Muscle layer of duodenum (tissue), 2 donors: ENCODE measurements around the gene MYO15A.

Source experiments
- H3K27ac ChIP-seq: one replicate; pipeline ENCODE4 v1.7.0; 2013; ENCODE audit warnings: mild to moderate bottlenecking, low read length
- H3K27me3 ChIP-seq: one replicate; pipeline ENCODE4 v1.7.0; 2013; ENCODE audit warnings: low read depth, mild to moderate bottlenecking, control low read depth, low read length
- H3K36me3 ChIP-seq, 2 donors: one replicate each; pipeline ENCODE4 v1.7.0; 2013; ENCODE audit warnings: low read length in 2 of 2, control low read depth in 1 of 2, mild to moderate bottlenecking in 1 of 2; ENCODE audit not compliant: insufficient read depth in 2 of 2, control insufficient read depth in 1 of 2
- H3K4me1 ChIP-seq, 2 donors: one replicate each; pipeline ENCODE4 v1.7.0; 2013; ENCODE audit warnings: low read length in 2 of 2, mild to moderate bottlenecking in 2 of 2, control low read depth in 1 of 2, moderate library complexity in 1 of 2; ENCODE audit not compliant: insufficient read depth in 2 of 2, control insufficient read depth in 1 of 2
- H3K4me3 ChIP-seq, 2 donors: one replicate each; pipeline ENCODE4 v1.7.0; 2013; ENCODE audit warnings: low read length in 2 of 2, low read depth in 1 of 2, mild to moderate bottlenecking in 1 of 2
- H3K9me3 ChIP-seq, 2 donors: one replicate each; pipeline ENCODE4 v1.7.0; 2013; ENCODE audit warnings: low read length in 2 of 2, control low read depth in 1 of 2, mild to moderate bottlenecking in 1 of 2; ENCODE audit not compliant: control insufficient read depth in 1 of 2
- donor health status: healthy.

Gene MYO15A

DNA sequence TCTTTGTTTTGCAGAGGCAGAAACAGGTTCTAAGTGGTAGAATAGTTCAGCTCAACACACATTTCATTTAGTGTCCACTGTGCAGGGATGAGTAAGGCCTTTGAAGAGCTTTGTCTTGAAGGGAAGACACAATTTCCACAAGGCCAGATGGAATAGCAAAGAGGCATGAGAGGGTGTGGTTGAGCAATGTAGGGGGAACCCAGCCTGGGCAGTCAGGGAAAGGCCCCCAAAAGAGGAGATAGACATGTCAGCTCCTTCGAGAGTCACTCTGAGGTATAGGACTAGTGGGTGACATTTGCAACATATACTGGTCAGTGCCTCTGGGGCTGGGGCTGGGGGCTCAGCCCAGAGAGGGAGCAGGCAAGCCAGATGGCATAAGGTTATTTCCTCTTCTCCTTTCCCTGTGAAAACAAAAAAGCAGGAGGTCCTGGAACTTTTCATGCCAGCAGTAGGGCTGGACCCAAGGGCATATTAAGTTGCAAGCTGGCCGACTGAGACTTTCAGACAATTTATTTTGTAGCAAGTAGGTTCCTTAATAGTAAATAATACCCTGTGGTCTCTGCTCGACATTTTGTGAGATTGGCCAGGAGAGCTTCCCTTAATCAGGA is 82.2 kb downstream of the MYO15A start:
- H3K9me3 ChIP-seq, result no peaks in the 10 kb centered on the region
- peak overlapping the region in 1 of 2 donors; percentile 14 for H3K4me3 ChIP-seq
- peak overlapping the region; percentile 2 for H3K27ac ChIP-seq
- peaks cover 18 to 75% of the 10 kb centered on the region in 2 donors for H3K4me1 ChIP-seq
- peaks cover 12 to 38% of the 10 kb centered on the region in 2 donors for H3K36me3 ChIP-seq
- no peaks in the 10 kb centered on the region for H3K27me3 ChIP-seq

DNA sequence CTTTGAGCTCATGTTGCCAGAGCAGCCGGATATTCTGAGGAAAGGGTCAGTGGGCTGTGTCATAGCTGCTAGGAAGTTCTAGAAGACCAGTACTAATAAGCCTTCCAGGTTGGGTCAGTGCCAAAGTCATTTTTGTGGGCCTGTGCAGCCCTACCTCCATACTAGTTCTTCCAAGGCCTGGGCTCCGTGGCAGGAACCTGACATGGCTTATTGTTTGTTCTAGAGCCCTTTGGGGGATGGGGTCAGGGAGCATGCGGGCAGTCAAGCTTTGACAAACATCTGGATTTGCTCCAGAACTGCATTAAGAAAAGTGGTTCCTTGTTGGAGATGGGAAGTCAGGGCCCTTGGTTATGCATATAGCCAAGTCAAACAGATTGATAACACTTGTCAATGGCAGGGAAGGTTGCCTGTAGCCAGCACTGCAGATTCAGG is 82.7 kb downstream of the MYO15A start:
- Histone ChIP-seq H3K4me3 (peak overlapping the region in 1 of 2 donors; percentile 14), H3K27me3 (no peaks in the 10 kb centered on the region), H3K4me1 (peaks cover 18 to 69% of the 10 kb centered on the region in 2 donors), H3K36me3 (peaks cover 14 to 38% of the 10 kb centered on the region in 2 donors), H3K27ac (peak overlapping the region; percentile 2), H3K9me3 (no peaks in the 10 kb centered on the region)

DNA sequence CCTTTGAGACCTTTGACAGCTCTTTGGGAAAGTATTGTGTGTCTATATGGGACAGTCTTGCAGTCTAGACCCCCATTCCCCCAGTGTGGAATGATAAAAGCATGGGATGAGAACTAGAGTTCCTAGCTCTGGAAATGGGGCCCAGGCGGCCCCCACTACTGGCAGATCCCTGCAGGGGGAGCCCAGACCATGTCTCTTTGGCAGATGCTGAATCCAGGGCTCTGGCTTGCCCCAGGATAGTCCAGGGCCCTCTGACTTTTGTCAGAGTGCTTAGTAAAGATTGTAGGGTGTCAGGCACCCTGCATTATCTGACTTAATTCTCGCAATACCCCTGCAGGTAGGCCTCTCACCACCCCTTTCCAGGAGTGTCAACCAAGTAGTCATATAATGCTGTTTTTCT is 83.4 kb downstream of the MYO15A start:
- H3K27ac ChIP-seq, result no peak overlapping the region

DNA sequence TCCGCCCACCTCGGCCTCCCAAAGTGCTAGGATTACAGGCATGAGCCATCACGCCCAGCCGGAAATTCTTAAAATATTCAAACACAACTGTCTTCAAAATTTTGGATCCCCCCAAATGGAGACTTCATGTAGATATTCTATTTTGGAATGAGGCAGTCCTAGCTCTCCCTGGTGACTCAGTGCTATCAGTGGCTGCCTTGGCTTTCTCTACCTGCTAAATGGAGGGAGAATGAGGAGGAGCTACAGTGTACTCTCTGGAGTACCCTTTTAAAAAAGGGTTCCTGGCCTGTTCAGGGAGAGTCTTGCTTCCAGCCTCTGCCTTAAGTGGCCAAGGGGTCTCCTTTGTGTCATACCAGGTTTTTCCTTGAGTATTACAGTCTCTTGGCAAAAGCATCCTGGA is 85.8 kb downstream of the MYO15A start:
- no peaks in the 10 kb centered on the region for H3K27me3 ChIP-seq
- no peaks in the 10 kb centered on the region for H3K9me3 ChIP-seq
- peaks cover 15 to 59% of the 10 kb centered on the region in 2 donors for H3K4me1 ChIP-seq
- no peak overlapping the region for H3K4me3 ChIP-seq
- H3K27ac ChIP-seq, result no peak overlapping the region
- H3K36me3 ChIP-seq, result peaks cover 31 to 35% of the 10 kb centered on the region in 2 donors

More for the DNA sequence above, 83.4 kb downstream of the MYO15A start:
- H3K4me3 ChIP-seq, result no peak overlapping the region
- H3K9me3 ChIP-seq, result no peaks in the 10 kb centered on the region
- H3K4me1 ChIP-seq, result peaks cover 16 to 62% of the 10 kb centered on the region in 2 donors
- H3K27me3 ChIP-seq, result no peaks in the 10 kb centered on the region
- H3K36me3 ChIP-seq, result peaks cover 16 to 36% of the 10 kb centered on the region in 2 donors

DNA sequence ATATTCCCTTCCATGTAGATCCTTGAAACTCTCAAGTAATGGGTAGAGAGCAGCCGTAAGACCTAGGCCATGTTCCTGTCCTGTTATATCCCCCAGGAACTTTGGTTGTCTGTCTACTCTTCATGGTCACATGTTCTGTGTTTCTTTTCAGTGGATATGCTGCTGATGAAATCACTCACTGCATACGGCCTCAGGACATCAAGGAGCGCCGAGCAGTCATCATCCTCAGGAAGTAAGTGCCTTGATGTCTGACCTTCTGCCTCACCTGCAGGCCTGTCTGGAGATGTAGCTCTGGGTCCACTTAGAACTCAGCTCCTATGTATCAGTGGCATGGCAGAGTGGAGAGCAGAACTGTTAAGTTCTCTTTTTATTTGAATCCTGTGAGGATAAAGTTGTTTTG is 86.2 kb downstream of the MYO15A start:
- Histone ChIP-seq H3K4me3 (no peak overlapping the region), H3K4me1 (peaks cover 15 to 55% of the 10 kb centered on the region in 2 donors), H3K36me3 (peaks cover 31 to 38% of the 10 kb centered on the region in 2 donors)

DNA sequence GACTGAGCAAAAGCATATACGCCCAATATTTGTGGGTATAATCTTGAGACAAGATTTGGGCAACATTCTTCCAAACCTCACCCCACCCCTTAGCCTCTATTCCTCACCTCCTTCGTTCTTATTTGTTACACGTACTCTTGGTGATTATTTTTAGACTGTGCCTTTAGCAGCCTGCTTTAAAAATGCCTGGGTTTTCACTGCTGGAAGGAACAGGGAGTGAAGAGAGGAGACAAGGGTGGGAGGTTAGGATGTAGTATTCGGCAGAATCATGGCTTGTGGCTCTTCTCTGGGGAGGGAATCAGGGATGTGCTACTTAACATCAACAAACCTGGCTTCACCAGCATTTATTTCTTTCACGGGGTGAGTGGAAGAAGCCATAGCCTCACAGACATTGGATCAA is 86.7 kb downstream of the MYO15A start:
- Histone ChIP-seq H3K4me3 (no peak overlapping the region), H3K27me3 (no peaks in the 10 kb centered on the region), H3K36me3 (peaks cover 31 to 38% of the 10 kb centered on the region in 2 donors), H3K9me3 (no peaks in the 10 kb centered on the region), H3K27ac (no peak overlapping the region), H3K4me1 (peaks cover 15 to 52% of the 10 kb centered on the region in 2 donors)

More for the DNA sequence above, 86.2 kb downstream of the MYO15A start:
- Histone ChIP-seq H3K27ac (no peak overlapping the region), H3K27me3 (no peaks in the 10 kb centered on the region), H3K9me3 (no peaks in the 10 kb centered on the region)

DNA sequence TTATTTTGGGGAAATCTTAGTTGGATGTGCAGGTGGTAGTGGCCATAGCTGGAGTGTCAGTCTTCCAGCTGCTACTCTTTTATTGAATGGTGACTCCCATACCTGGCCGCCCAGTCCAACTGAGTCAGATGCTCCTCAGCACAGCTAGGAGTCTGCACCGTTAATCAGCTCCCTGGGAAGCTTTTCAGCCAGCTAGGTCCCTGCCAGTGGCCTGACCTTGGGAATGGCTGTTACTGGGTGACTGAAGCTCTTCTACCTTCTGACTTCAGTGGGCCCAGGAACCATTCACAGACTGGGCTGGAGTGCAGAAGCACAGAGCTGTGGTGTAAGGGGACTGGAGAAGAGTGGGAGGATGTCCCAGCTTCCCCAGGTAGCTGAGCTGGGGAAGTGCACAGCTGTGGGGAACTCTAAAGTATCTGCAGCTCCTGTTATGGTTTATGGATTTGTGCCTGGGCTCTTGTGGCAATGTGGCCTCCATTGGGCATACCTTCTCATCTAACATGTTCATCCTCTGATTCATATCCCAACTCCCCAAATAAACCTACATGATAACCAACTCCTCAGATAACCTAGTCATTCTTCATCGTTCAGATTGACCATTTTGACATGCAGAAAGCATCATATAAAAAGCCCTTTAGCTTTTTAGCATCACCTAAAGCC is 89.1 kb downstream of the MYO15A start:
- Histone ChIP-seq H3K9me3 (no peaks in the 10 kb centered on the region), H3K27me3 (no peaks in the 10 kb centered on the region), H3K36me3 (peaks cover 31 to 42% of the 10 kb centered on the region in 2 donors), H3K27ac (no peak overlapping the region), H3K4me1 (peaks cover 4 to 40% of the 10 kb centered on the region in 2 donors), H3K4me3 (no peak overlapping the region)

DNA sequence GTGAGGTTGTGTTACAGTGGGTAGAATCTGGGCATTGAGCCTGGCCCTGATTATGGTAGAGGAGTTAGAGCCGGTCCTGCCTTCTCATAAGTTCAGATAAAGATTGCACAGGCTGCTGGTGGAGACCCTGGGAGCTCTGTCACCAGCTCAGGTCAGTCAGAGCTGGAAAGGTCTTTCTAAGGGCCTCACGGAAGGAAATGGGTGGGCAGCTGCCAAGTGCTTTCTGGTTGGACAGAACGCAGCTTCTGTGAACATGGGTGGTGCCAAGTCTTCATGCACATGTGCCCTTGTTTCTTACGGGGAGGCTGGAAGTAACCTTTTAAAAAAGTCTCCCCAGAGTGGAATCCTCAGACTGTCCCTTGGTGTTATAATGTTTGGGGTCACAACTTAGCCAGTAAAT is 90.0 kb downstream of the MYO15A start:
- H3K36me3 ChIP-seq, result peaks cover 36 to 47% of the 10 kb centered on the region in 2 donors
- no peaks in the 10 kb centered on the region for H3K9me3 ChIP-seq
- H3K27me3 ChIP-seq, result no peaks in the 10 kb centered on the region
- no peak overlapping the region for H3K27ac ChIP-seq
- no peak overlapping the region for H3K4me3 ChIP-seq
- peaks cover 4 to 40% of the 10 kb centered on the region in 2 donors for H3K4me1 ChIP-seq

DNA sequence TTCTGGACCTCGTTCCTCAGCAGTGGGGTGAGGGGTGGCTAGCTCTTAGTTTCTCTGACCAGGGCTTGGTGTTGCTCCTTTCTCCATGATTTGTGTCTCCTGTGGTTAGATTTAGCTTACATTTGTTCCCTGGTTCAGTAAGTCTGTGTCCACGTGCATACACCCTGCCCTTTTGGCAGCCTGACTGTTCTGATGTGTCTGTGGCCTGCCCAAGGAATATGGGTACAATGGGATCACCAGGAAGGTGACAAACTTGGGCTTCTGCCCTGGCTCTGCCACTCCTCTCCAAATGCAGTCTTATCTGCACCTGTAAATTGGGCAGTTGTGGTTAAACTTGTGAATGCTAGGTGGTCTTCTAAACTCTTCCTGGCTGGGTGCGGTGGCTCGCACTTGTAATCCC is 92.6 kb downstream of the MYO15A start:
- peaks cover 37 to 43% of the 10 kb centered on the region in 2 donors for H3K36me3 ChIP-seq
- H3K27me3 ChIP-seq, result no peaks in the 10 kb centered on the region
- H3K4me3 ChIP-seq, result no peak overlapping the region
- H3K4me1 ChIP-seq, result peaks cover 4 to 44% of the 10 kb centered on the region in 2 donors
- no peak overlapping the region for H3K27ac ChIP-seq
- H3K9me3 ChIP-seq, result no peaks in the 10 kb centered on the region

DNA sequence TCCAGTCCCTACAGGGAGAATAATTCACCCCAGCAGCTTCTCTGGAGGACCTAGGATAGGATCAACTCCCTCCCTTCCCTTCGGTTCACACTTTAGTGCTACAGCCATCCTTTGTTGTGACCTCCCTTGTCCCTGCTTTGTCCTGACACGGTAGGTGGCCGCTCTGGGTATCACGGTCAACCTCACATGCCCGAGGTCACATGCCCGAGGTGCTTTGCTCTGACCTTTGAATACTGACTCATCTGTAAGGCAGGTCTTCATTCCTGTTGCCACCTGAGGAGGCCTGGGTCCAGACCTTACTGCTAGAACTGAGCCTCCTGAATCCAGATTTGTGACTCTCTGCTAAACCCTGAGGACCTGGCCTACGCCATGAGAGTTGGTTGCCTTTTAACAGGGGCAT is 94.8 kb downstream of the MYO15A start:
- Histone ChIP-seq H3K9me3 (no peaks in the 10 kb centered on the region), H3K27me3 (no peaks in the 10 kb centered on the region), H3K4me1 (peaks cover 0 to 34% of the 10 kb centered on the region in 2 donors), H3K36me3 (peaks cover 38 to 52% of the 10 kb centered on the region in 2 donors), H3K4me3 (no peak overlapping the region), H3K27ac (no peak overlapping the region)

DNA sequence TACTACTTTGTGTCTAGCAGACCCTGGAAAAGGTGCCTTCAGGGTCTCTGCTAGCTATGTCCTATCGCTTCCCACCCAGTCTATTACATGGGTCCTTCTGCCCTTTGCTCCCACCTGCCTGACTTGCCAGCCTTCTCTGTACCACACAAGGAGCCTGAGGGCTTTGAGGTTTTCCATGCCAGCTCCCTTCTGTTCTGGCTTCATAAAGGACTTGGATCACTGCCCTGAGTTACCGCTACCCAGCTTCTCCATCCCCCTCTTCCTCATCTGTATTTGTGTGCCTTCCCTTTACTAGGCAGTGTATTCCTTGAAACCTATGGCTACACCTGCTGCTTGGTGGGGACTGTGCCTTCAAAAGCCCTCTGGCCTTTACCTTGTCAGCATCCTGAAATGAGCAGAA is 97.3 kb downstream of the MYO15A start:
- Histone ChIP-seq H3K9me3 (no peaks in the 10 kb centered on the region), H3K36me3 (peaks cover 57 to 69% of the 10 kb centered on the region in 2 donors), H3K27ac (no peak overlapping the region), H3K27me3 (no peaks in the 10 kb centered on the region), H3K4me1 (peaks cover 0 to 15% of the 10 kb centered on the region in 2 donors), H3K4me3 (no peak overlapping the region)
